Activated naive CD8-positive, alpha-beta T cell treated with anti-CD3 and anti-CD28 coated beads, Interleukin-2, amount 10 ng/mL, durations not matched to agents 7 days and 5 days (primary cell): ENCODE data around the gene PDXK. TPM values are rescaled to one million over a fixed set of nuclear protein-coding genes. Genes with fewer than 3 reads are reported as not detected.

Source experiments
- ATAC-seq: fragments of 150-1000 bp; cut with Tn5 transposase; one replicate; pipeline ENCODE4 v1.10.0; 2021; ENCODE audit warnings: low read depth, moderate library complexity
- POLR2A ChIA-PET: fragments of 350-600 bp; sonication (Branson Sonifier 250); formaldehyde crosslinking; loops from one replicate; lab custom pipeline; 2021; ENCODE audit warnings: antibody characterized with exemption; lab: Charles Lee
- DNase-seq: peaks from one replicate; pipeline ENCODE4 v3.0.0; 2021
- H3K27ac Mint-ChIP-seq: one replicate; pipeline ENCODE4 v1.8.0; 2022; ENCODE audit warnings: mild to moderate bottlenecking, mixed read lengths
- H3K27me3 Mint-ChIP-seq: one replicate; pipeline ENCODE4 v1.8.0; 2022; ENCODE audit warnings: mild to moderate bottlenecking, moderate library complexity, mixed read lengths
- H3K36me3 Mint-ChIP-seq: one replicate; pipeline ENCODE4 v1.8.0; 2021; ENCODE audit warnings: mild to moderate bottlenecking, mixed read lengths
- H3K4me1 Mint-ChIP-seq: one replicate; pipeline ENCODE4 v1.8.0; 2021; ENCODE audit warnings: mixed read lengths
- H3K4me3 Mint-ChIP-seq: one replicate; pipeline ENCODE4 v1.8.0; 2022; ENCODE audit warnings: mild to moderate bottlenecking, moderate library complexity, mixed read lengths
- H3K9me3 Mint-ChIP-seq: one replicate; pipeline ENCODE4 v1.8.0; 2021; ENCODE audit warnings: mixed read lengths
- total RNA-seq, 2 experiments: library from RNA; stranded (reverse); gene quantifications; one replicate each; pipeline ENCODE4 v1.2.3, GENCODE V29; 2021

The PDXK gene
- total RNA-seq, 2 experiments from 2014 or later = 96.9 to 101 TPM

DNA sequence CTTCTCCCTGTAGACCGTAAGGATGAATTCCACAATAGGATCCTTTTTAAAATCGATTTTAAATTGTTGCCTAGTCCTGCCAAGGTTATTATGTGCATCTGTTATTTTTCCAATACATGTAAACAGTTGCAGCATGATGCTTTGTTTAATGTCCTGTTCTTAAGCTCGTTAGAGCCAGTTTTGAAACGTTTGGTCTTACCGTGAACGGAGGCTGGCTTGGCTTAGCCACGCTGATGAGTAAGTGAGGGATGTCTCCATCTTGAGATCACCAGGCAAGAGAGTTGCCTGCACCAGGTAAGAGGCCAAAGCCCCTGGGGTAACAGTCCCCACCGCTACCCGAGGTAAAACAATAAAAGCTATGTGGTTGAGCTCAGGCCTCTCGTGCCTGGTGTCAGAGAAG lies 39.9 kb downstream of the PDXK start:
- peaks cover 2% of the 10 kb centered on the region for H3K4me1 Mint-ChIP-seq
- H3K27me3 Mint-ChIP-seq = no peaks in the 10 kb centered on the region
- peaks cover 2% of the 10 kb centered on the region for H3K36me3 Mint-ChIP-seq
- H3K4me3 Mint-ChIP-seq = no peak overlapping the region
- POLR2A ChIA-PET = no interaction called here
- DNase-seq (no peak), ATAC-seq (no peak)
- H3K9me3 Mint-ChIP-seq = no peaks in the 10 kb centered on the region
- no peak overlapping the region for H3K27ac Mint-ChIP-seq

DNA sequence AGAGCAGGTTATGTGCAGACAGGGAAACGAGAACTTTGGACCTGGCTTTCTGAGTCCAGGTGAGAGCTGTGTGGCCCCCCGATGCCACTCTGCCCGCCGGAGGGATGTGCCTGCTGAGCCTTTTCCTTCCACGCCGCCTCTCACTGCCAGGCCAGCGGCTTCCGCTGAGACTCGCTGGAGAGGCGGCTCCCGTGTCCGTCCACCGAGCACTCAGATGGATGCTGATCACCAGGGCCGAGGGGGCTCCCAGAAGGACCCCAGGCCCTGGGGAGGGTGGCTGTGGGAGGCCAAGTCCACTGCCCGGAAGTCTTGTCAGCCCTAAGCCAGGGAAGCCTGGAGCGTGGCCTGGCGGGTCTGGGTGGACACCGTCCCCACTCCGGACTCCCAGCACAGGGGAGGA lies 40.7 kb downstream of the PDXK start:
- Mint-ChIP-seq H3K27me3 (no peaks in the 10 kb centered on the region), H3K27ac (no peak overlapping the region), H3K4me3 (no peak overlapping the region), H3K36me3 (no peaks in the 10 kb centered on the region), H3K4me1 (peaks cover 2% of the 10 kb centered on the region), H3K9me3 (no peaks in the 10 kb centered on the region)
- ATAC-seq = no peak
- DNase-seq = no peak
- POLR2A ChIA-PET = no interaction called here

DNA sequence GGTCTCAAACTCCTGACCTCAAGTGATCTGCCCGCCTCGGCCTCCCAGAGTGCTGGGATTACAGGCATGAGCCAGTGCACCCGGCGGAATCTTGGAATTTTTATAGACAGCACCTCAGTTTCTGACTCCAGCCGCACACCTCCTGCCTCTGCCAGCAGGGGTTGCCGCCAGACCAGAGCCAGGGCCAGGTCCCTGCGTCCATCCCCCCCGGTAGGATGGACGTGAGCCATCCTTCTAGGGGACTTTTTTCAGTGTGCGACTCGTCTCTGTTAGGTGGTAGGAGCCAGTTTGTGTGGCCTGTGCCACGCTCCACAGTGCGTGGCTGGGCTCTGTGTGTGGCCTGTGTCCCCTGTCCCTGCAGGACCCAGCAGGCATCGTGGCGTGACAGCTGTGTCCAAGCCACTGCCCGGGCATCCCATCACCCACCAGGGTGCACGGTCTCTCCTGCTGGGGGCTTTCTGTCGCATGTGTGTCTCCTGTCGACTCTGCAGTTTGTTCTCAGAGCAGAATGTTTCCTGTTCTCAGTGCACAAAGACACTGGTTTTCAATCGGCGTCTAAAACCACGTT lies 41.5 kb downstream of the PDXK start:
- Mint-ChIP-seq H3K9me3 (no peaks in the 10 kb centered on the region), H3K36me3 (no peaks in the 10 kb centered on the region), H3K27me3 (no peaks in the 10 kb centered on the region), H3K4me1 (peaks cover 2% of the 10 kb centered on the region), H3K4me3 (no peak overlapping the region), H3K27ac (no peak overlapping the region)
- ATAC-seq (no peak), DNase-seq (no peak)
- POLR2A ChIA-PET = interaction anchor here (0.7 kb wide), 1 partner anchor 91 kb away, joined by 3 read pairs; no protein-coding TSS in a partner anchor

DNA sequence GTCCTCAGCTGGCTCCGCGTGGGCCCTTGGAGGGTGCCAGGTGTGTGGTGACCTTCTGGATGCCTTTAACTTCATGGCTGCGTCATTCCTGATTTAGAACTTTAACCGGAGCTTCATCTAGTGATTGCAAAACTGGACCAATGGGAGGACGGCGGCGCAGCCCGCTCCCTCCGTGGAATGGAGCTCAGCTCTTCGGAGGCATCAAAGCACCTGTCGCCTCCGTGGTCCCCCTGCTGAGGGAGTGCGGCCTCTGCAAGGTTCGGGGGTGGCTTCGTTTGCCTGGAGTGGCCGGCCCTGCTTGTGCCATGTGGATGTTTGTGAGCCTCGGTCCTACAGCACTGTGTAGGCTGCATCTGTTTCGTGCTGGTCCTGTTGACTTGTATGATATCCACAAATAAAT lies 43.0 kb downstream of the PDXK start:
- Mint-ChIP-seq H3K9me3 (no peaks in the 10 kb centered on the region), H3K4me3 (no peak overlapping the region), H3K27ac (no peak overlapping the region), H3K36me3 (no peaks in the 10 kb centered on the region), H3K4me1 (peaks cover 2% of the 10 kb centered on the region), H3K27me3 (no peaks in the 10 kb centered on the region)
- ATAC-seq = no peak
- POLR2A ChIA-PET = interaction anchor here (1.0 kb wide), 1 partner anchor 27 kb away, joined by 3 read pairs; no protein-coding TSS in a partner anchor
- no peak for DNase-seq

DNA sequence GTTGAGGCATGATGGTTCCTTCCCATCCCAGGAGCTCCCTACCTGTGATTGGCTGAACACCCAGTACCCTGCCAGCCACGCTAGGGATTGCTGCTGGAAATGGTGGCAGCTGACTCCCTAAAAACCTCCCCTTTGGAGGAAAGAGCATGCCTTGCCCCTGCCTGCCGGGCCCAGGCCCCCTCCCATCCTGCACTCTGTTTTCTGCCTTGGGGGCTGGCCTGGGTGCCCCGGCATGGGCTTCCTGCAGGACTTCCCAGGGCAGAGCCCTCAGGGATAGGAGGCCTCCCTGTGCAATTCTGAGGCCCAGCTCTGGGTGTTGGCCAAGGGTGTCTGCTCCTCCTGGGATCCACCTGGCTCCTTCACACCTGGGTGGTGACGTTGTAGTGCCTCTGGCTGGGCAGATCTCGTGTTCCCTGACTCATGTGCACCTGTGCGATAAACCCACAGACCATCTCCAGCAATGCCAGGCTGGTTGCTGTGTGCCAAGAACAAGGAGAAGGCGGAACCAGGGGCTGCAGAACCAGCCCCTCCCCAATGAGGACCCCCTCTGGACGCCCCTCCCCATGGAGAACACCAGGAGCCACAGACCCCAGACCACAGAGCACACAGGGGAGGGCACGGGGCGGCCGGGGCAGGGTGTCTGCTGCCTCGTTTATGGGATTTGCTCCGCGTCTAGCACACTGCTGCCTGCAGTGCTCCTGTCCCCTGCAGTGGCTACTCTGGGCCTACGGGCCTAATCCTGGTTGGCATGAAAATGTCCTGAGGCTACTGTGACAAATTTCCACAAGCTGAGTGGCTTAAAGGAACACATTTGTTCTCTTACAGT lies 43.6 kb downstream of the PDXK start:
- DNase-seq (no peak), ATAC-seq (no peak)
- no peak overlapping the region for H3K4me3 Mint-ChIP-seq
- H3K27ac Mint-ChIP-seq = no peak overlapping the region
- no peaks in the 10 kb centered on the region for H3K27me3 Mint-ChIP-seq
- H3K9me3 Mint-ChIP-seq = no peaks in the 10 kb centered on the region
- POLR2A ChIA-PET = interaction anchor here (1.0 kb wide), 1 partner anchor 28 kb away, joined by 3 read pairs; no protein-coding TSS in a partner anchor
- peaks cover 2% of the 10 kb centered on the region for H3K4me1 Mint-ChIP-seq
- H3K36me3 Mint-ChIP-seq = no peaks in the 10 kb centered on the region

DNA sequence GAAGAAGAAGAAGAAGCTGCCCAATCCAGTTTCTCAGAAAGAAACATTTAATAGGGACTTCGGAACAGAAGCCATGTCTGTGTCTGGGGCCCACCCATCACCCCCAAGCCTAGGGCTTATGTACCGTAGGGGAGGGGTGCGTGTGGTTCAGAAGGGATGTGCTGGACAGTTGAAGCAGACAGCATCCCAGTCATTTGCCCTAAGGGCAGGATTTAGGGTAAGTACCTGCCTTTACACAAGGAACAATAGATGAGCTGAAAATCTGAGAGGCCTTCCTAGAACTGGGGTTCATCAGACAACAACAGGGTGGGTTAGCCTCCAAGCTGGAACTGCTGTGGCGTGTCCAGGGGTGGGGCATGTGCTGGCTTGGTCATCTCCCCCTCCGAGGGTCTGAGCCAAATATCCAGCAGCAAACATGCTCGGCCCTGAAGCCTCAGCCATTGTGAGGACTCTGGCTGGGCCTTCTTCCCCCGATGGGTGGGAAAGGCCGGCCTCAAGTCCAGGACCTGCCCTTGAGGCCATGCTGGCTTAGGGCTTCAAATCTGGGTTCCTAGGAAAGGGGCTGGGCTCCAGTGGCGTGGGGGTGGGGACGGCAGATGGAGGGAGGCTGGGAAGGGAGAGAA lies 45.1 kb downstream of the PDXK start:
- Mint-ChIP-seq H3K9me3 (no peaks in the 10 kb centered on the region), H3K36me3 (no peaks in the 10 kb centered on the region), H3K27ac (no peak overlapping the region), H3K4me3 (no peak overlapping the region), H3K4me1 (peaks cover 4% of the 10 kb centered on the region), H3K27me3 (no peaks in the 10 kb centered on the region)
- no peak for ATAC-seq
- POLR2A ChIA-PET = no interaction called here
- no peak for DNase-seq

DNA sequence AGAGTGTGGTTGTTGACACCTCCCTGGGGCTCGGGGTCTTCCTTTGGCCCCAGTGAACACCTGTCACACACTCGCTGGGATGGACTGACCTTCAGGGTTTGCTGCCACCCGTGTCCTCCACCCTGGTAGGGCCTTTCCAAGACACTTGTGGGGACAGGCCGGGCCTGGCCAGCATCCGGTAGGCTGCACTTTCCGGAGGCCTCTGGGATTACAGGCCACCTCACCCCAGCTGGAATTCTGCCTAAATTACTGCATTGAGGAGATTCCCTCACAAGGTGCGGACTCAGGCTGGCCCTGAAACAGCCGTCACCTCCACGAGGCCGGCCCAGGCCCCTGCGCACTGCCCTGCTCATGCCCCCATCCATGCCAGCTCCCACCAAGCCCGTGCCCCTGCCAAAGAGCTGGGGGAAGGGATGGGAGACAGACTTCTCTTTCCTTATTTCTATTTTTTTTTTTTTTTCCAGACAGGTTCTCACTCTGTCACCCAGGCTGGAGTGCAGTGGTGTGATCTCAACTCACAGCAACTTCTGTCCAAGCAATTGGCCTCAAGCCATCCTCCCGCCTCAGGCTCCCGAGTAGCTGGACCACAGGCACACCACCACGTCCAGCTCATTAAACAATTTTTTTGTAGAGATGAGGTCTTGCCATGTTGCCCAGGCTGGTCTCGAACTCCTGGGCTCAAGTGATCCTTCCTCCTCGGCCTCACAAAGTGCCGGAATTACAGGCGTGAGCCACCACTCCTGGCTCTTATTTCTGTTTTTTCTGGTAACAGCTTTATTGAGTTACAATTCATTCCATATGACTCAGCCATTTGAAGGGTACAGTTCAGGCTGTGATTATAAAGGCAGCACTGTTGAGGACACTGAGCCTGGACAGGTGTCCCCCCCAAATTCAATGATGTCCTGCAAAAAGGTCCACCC lies 45.9 kb downstream of the PDXK start:
- no peak for DNase-seq
- no peak for ATAC-seq
- Mint-ChIP-seq H3K36me3 (no peaks in the 10 kb centered on the region), H3K4me1 (peaks cover 4% of the 10 kb centered on the region), H3K9me3 (no peaks in the 10 kb centered on the region), H3K27me3 (no peaks in the 10 kb centered on the region), H3K4me3 (no peak overlapping the region), H3K27ac (no peak overlapping the region)
- POLR2A ChIA-PET = interaction anchor here (0.6 kb wide), 1 partner anchor 88 kb away, joined by 3 read pairs; no protein-coding TSS in a partner anchor

DNA sequence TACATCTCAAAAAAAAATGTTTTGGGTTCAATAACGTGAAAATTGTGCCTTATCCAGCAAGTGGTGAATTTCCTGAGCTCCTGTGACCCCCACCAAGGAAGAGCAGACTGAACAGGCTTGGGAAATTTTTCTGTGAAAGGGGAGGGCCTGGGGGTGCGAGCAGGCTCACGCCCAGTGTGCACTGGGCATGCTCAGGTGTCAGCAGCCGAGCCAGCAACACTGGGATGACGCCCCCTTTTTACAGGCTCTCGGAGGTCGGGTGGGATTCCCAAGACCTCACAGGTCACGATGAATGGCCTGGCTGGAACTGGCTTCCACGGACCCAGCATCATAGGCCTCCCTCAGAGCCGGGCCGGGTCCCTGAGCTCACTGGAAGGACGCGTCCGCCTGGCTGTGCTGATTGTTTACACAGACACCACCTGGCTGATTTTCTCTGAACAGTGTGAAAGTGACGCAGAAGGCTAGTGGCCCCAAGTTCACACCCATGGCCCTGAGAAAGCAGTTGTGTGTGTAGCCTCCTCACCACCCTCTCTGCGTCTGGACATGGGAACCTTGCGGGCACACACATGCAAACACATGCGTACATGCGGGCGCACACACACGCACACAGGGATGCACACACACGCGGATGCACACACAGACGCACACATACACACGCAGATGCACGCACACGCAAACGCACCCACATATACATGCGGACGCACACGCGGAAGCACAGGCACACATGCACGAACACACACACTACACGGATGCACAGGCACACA lies 48.0 kb downstream of the PDXK start:
- Mint-ChIP-seq H3K4me3 (no peak overlapping the region), H3K27ac (no peak overlapping the region), H3K36me3 (peaks cover 6% of the 10 kb centered on the region), H3K4me1 (peaks cover 9% of the 10 kb centered on the region), H3K9me3 (no peaks in the 10 kb centered on the region), H3K27me3 (no peaks in the 10 kb centered on the region)
- ATAC-seq (no peak), DNase-seq (no peak)
- POLR2A ChIA-PET = no interaction called here

DNA sequence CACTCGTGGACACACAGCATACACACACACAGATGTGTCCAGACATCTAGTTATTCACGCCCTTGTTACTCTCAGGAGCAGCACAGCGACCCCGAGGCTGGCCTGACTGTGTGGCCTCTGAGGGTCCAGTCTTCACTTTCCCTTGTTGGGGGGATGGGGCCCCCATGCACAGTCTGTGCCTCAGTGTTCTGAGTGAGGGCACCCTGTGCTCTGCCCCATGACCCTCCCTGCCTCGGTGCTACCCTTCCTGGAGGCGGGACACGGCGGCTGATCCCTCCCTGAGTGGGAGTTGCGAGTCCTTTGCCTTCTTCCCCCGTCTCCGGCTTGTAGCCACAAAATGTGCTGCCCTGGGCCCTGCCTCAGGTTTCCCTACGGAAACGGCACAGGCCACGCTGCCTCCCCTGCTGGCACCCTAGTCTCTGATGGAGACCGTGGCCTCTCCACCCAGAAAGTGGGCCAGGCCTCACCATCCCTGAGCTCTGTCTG lies 48.6 kb downstream of the PDXK start:
- POLR2A ChIA-PET = no interaction called here
- peaks cover 9% of the 10 kb centered on the region for H3K4me1 Mint-ChIP-seq
- H3K9me3 Mint-ChIP-seq = no peaks in the 10 kb centered on the region
- no peaks in the 10 kb centered on the region for H3K27me3 Mint-ChIP-seq
- no peak overlapping the region for H3K4me3 Mint-ChIP-seq
- ATAC-seq (no peak), DNase-seq (no peak)
- peaks cover 8% of the 10 kb centered on the region for H3K36me3 Mint-ChIP-seq
- H3K27ac Mint-ChIP-seq = no peak overlapping the region

DNA sequence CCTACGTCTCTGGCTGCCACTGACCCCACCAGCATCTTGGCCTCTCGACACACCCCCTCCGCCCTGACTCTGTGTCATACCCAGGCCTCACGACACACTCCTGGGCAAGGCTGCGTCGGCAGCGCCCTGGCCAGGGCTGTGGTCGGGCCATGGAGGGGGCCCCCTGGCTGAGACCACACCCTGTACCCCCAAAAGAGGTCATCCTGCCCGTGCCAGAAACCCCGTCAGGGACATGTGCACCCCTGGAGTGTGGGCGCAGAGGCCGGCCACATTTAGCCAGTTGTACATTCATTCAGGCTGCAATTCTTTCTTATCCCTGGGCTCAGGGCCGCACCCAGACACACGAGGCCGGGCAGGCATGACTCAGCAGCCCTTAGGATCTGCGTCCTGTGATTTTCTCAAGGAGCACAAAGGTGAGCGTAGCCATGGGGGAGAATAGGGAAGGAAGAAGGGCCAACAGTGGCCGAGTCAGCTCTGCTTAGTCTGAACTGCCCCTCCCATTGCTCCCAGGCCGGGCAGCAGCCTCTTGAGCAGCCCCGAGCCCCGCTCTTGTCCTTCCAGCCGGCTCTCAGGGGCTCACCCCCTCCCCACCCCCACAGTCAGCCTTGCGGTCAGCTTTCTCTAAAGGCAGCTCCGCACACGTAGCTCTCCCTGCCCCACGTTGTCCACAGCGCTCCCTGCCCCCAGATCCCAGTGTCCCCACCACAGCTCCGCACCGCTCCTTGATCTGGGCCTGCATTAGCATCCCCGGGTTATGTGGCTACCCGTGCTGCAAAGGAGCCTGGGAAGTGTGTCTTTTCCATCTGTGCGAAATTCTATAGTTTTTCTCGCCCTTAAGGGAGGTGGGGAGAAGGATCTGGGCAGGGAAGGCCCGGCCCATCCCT lies 49.3 kb downstream of the PDXK start:
- DNase-seq = no peak
- H3K9me3 Mint-ChIP-seq = no peaks in the 10 kb centered on the region
- H3K4me1 Mint-ChIP-seq = peaks cover 9% of the 10 kb centered on the region
- ATAC-seq = no peak
- no peak overlapping the region for H3K27ac Mint-ChIP-seq
- POLR2A ChIA-PET = interaction anchor here (0.6 kb wide), 1 partner anchor 191 kb away, joined by 3 read pairs; no protein-coding TSS in a partner anchor
- no peak overlapping the region for H3K4me3 Mint-ChIP-seq
- H3K27me3 Mint-ChIP-seq = no peaks in the 10 kb centered on the region
- H3K36me3 Mint-ChIP-seq = peaks cover 15% of the 10 kb centered on the region

DNA sequence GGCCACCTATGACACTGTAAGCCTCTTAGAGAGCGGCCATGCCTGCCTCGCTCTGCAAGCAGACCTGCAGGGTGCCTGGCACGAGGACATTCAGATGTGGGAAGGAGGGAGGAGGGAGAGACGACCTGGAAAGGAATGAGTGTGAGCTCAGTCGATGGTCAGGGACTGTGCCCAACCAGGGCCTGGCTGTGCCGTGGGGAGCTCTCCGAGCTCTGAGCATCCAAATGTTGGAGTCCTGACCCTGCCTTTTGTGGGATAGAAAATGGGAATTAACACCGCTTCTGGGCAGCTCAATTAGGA lies 49.9 kb downstream of the PDXK start:
- DNase-seq = no peak
- no peaks in the 10 kb centered on the region for H3K27me3 Mint-ChIP-seq
- ATAC-seq = no peak
- H3K9me3 Mint-ChIP-seq = no peaks in the 10 kb centered on the region
- POLR2A ChIA-PET = interaction anchor here (0.6 kb wide), 1 partner anchor 190 kb away, joined by 3 read pairs; no protein-coding TSS in a partner anchor
- H3K4me1 Mint-ChIP-seq = peaks cover 7% of the 10 kb centered on the region
- H3K4me3 Mint-ChIP-seq = no peak overlapping the region
- peaks cover 17% of the 10 kb centered on the region for H3K36me3 Mint-ChIP-seq
- no peak overlapping the region for H3K27ac Mint-ChIP-seq
